Endometrium (tissue), 2 donors: ENCODE results near the gene HERPUD2.
A peak's percentile ranks its signal among the peaks of the same experiment; 100 is the strongest.
"Not testable (repeated sequence)": the region's sequence is repeated elsewhere in the genome, so short reads cannot be mapped to it uniquely, and the experiment has no call there.

Experiments used
- FAIRE-seq: peaks from 2 replicates; lab custom pipeline; 2012; peaks lifted over from hg19 to GRCh38; lab: Jason Lieb, UNC
- donor health status: control.
- donor health status: control.

The HERPUD2 gene

GRCh38 chr7:35677582-35678356 is 17.2 kb downstream of the HERPUD2 start:
- FAIRE-seq: no peak

GRCh38 chr7:35676211-35676610 is 18.7 kb downstream of the HERPUD2 start:
- FAIRE-seq: no peak

GRCh38 chr7:35670856-35671569 is 23.9 kb downstream of the HERPUD2 start:
- no peak for FAIRE-seq

GRCh38 chr7:35660411-35660810 is 34.5 kb downstream of the HERPUD2 start:
- not testable (repeated sequence) for FAIRE-seq

GRCh38 chr7:35658606-35659201 is 36.2 kb downstream of the HERPUD2 start:
- peak; percentile 26 for FAIRE-seq

GRCh38 chr7:35657125-35657524 is 37.8 kb downstream of the HERPUD2 start:
- FAIRE-seq: no peak

- FAIRE-seq: not testable (repeated sequence)
Observed at GRCh38 chr7:35654558-35654957, 40.4 kb downstream of the HERPUD2 start.

GRCh38 chr7:35652124-35652523 is 42.8 kb downstream of the HERPUD2 start:
- no peak for FAIRE-seq

GRCh38 chr7:35650751-35651150 is 44.2 kb downstream of the HERPUD2 start:
- no peak for FAIRE-seq

GRCh38 chr7:35649711-35650110 is 45.2 kb downstream of the HERPUD2 start:
- no peak for FAIRE-seq

- FAIRE-seq: no peak
Observed at GRCh38 chr7:35648367-35648766, 46.6 kb downstream of the HERPUD2 start.

GRCh38 chr7:35647171-35647574 is 47.8 kb downstream of the HERPUD2 start:
- FAIRE-seq: no peak

- no peak for FAIRE-seq
Observed at GRCh38 chr7:35646289-35647023, 48.5 kb downstream of the HERPUD2 start.

GRCh38 chr7:35645691-35646090 is 49.2 kb downstream of the HERPUD2 start:
- peak; percentile 21 for FAIRE-seq

- FAIRE-seq: no peak
Observed at GRCh38 chr7:35630024-35630972, 64.6 kb downstream of the HERPUD2 start.

- FAIRE-seq: no peak
Observed at GRCh38 chr7:35624299-35625186, 70.4 kb downstream of the HERPUD2 start.

- FAIRE-seq: no peak
Observed at GRCh38 chr7:35623381-35623780, 71.6 kb downstream of the HERPUD2 start.

- no peak for FAIRE-seq
Observed at GRCh38 chr7:35619863-35620262, 75.1 kb downstream of the HERPUD2 start.

- no peak for FAIRE-seq
Observed at GRCh38 chr7:35617041-35617440, 77.9 kb downstream of the HERPUD2 start.

GRCh38 chr7:35613150-35613549 is 81.8 kb downstream of the HERPUD2 start:
- FAIRE-seq: no peak
